GM18873 (cell line): ENCODE data around the gene SYCE1.
"Not testable (repeated sequence)": the region's sequence is repeated elsewhere in the genome, so short reads cannot be mapped to it uniquely, and the experiment has no call there.

Source experiments
- ATAC-seq: cut with Tn5 transposase; IDR thresholded peaks from one replicate; pipeline ENCODE4 v1.9.1; 2021; ENCODE audit warnings: mild to moderate bottlenecking, moderate library complexity, moderate number of reproducible peaks; ENCODE audit not compliant: unreplicated experiment, low FRiP score

Gene SYCE1

DNA sequence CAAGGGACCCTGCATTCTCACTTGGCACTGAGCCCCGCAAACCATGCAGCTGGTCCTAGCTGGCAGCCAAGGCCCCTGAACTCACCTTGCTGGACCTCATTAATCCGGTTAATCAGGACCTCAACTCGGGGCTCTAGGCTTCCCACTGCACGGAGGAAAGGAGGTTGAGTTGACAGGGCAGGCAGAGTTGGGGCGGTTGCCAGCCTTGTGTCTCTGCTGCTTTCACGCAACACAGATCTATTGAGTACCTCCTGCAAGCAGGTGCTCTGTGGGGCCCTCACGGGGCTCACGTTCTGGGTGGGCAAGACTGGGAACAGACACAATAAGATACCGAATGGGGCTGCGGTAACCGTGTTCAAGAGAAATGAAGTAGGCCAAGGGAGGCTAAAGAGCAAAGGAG, 6.2 kb downstream of the SYCE1 start:
- no peak for ATAC-seq

GRCh38 chr10:133557381-133557780, 8.0 kb downstream of the SYCE1 start:
- ATAC-seq: no peak

DNA sequence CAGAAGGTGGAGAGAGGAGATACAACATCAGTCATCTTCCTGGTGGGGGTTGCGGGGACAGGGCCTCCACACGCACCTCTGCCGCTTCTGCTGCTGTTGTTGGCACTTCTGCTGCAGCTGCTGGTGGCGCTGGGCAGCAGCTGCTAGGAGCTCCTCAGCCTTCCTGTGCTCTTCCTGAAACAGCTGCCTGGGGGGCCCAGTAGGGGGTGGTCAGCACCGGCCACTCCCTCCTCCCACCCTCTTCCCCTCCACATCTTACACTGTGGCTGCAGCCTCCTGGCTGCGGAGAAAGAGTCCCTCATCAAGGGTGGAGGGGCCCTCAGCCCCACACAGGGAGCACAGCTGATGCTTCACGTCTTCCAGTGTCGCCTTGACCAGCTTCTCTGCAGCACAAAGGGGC, 9.9 kb downstream of the SYCE1 start:
- ATAC-seq: no peak

DNA sequence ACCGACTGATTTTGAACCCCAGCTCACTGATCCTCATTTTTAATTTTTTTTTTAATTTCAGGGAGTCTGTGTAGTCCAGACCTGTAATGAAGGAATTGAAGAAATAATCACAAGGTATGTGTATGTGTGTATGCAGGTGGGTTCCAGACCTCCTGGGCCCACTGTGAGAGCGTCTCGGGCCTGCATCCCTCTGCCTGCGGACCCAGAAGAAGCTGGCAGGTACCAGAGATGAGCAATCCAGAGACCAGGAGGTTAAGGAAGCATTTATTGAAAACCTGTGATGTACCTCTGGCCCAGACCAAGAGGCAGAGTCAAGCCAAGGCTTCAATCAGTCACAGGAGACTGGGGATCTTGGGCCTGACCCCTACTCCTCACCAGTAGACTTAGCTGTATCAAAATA, 10.8 kb downstream of the SYCE1 start:
- ATAC-seq: no peak

DNA sequence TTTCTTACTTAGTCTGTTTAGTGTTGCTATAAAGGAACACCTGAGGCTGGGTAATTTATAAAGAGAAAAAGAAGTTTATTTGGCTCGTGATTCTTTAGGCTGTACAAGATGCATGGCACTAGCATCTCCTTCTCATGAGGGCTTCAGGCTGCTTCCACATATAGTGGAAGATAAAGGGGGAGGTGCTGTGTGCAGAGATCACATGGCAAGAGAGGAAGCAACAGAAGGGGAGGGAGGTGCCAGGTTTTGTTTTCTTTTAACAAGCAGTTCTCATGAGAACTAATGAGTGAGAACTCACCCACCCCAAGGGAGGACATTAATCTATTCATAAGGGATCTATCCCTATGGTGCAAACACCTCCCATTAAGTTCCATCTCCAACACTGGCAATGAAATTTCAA, 20.9 kb downstream of the SYCE1 start:
- no peak for ATAC-seq

GRCh38 chr10:133541441-133541975, 23.9 kb downstream of the SYCE1 start:
- ATAC-seq: not testable (repeated sequence)

- ATAC-seq: no peak
Observed at GRCh38 chr10:133537546-133538545, 27.5 kb downstream of the SYCE1 start.

GRCh38 chr10:133536198-133536597, 29.2 kb downstream of the SYCE1 start:
- ATAC-seq: no peak

GRCh38 chr10:133534417-133534816, 31.0 kb downstream of the SYCE1 start:
- no peak for ATAC-seq

GRCh38 chr10:133532871-133533270, 32.5 kb downstream of the SYCE1 start:
- no peak for ATAC-seq

DNA sequence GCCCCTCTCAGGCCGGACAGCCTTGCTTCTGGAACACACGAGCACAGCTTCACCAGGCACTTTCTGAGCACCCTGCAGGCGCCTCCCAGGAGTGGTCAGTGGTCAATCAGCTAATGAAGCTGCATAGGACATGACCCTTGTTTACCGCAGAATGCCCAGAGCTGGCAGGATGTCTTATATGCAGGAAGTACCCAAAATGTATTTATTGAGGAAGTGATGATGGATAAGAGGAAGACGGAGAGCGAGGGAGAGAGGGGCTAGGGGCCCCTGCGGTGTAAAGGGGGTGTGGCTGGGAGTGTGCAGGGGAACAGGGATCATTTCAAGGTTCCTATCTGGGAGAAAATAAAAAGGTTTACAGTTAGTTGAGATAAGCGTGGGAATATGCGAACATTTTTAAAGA, 34.9 kb downstream of the SYCE1 start:
- no peak for ATAC-seq

- ATAC-seq: no peak
Observed at GRCh38 chr10:133529576-133529946, 35.8 kb downstream of the SYCE1 start.

DNA sequence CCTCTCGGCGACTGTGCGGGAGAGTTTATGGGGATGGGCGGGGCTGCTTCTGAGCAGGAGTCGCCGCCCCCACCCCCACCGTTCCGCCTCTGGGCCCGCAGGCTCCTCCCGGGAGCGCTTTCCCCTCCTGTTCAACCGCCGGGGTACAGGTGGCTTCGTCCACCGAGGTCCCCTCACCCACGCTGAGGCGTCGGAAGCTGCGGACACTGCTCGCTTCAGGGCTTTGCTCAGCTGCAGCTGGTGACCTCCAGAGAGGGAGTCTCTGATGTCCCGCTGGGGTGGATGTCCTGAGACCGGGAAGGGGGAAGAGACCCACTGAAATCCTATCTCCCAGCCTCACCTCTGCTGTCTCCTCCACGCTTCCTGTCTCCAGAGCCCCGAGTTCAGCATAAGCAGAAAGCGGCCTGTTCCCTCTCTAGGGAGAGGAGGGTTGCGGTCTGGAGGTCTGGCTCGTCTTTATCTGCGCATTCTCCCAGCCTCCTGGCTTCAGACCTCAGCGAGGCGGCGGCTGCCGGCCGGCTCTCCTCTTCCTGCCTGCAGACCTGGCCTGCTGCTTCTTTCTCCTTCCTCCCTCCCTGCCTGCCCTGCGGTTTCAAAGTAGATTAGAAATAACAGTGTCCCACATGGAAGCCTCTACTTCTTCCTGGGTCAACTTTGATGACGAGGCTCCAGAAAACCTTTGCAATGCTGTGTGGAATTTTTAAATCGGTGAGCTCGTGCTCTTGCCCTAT, 36.4 kb downstream of the SYCE1 start:
- no peak for ATAC-seq

- ATAC-seq: no peak
Observed at GRCh38 chr10:133528296-133528844, 37.0 kb downstream of the SYCE1 start.

GRCh38 chr10:133527771-133528271, 37.6 kb downstream of the SYCE1 start:
- ATAC-seq: no peak

GRCh38 chr10:133526957-133527588, 38.3 kb downstream of the SYCE1 start, which contains the start of gene CYP2E1:
Gene CYP2E1, plus strand, starts transcription at chr10:133527363. Its CDS starts 33 bp downstream, at chr10:133527396.
- no peak for ATAC-seq

DNA sequence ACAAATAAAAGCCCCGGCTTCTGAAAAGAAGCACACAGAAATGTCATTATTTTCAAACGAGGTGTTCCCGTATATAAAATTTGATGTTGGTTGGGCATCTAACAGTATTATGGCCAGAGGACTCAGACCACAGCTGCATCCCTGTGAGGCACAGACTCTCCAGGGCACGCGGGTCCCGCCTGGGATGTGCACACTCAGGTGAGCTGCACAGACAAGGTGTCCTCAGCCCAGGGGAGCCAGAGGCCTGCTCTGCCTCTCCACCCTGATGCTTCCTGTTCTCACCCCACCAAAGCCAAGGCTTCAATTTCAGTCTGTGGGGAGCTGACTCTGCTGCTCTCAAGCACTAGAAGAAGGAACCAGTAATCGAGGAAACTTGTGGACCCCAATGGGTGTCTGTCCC, 39.9 kb downstream of the SYCE1 start:
- no peak for ATAC-seq

DNA sequence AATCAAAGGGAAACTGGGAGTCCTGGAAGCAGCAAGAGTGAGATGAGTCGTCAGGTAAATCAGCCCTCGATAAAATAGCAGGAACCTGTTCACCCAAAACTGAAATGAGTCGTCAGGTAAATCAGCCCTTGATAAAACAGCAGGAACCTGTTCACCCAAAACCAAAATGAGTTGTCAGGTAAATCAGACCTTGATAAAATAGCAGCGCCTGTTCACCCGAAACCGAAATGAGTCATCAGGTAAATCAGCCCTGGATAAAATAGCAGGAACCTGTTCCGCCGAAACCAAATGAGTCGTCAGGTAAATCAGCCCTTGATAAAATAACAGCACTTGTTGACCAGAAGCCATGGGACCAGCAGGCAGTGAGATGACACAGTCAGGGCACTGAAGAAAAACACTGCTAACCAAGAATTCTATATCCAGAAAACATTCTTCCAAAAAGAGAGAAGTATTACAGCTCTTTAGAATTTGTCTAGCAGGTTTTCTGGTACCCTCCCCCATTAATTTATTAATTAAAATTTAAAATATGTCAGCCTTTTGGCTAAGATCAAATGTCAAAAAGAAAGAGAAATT, 41.7 kb downstream of the SYCE1 start:
- no peak for ATAC-seq

DNA sequence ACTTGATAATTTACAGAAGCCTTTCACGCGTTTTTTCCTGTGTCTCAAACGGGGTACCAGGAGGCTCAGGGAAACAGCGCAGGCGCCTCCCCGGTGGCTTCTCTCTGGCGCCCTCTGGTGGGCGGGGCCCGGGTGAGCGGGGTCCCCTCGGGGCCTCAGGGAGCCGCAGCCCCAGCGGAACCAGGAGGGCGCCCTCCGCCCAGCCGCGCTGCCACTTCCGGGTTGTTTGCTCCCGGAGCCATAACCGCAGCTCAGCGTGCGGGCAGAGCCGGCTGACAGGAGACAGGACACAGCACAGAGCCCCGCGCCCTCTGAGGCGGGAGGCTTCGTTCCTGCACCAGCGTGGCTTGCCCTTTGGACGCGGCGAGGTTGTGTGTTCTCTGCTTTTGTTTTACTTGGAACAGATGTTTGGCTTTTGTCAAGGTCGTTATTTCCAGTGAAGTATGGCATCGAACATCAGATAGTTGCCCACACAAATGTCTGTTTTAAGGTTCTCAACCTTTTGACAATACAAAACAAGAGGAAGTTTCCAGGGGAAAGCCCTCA, 45.1 kb downstream of the SYCE1 start:
- ATAC-seq: peak; percentile 68

DNA sequence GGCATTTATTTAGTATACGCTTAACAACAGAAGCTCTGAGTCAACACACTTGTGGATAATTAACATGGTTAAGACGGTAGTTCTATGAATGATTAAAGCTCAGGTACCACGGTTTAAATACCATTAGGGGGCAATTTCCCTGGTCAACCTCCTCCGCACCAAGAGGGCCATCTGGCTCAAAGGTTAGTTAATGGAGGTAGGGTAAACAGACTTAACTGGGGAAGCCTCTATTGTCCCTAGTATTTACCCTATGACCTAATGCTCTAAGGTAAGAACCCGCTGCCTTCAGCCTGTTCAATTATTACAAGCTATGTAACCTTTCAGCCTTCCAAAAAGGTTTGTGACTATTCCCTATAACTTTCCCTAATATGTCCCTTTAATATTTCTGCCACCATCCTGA, 46.9 kb downstream of the SYCE1 start:
- not testable (repeated sequence) for ATAC-seq
